Measurements from ENCODE around the gene SPIN1.

Gene SPIN1

GRCh38 chr9:88398016-88398415, 9.8 kb downstream of the SPIN1 start:
- H3K4me3 ChIP-seq (ENCODE audit: low read depth, low read length): no peak overlapping the region
- no peak for DNase-seq (ENCODE audit: low read depth)
- TF ChIP-seq CTCF (IDR thresholded peaks at IDR 0.05; ENCODE audit: insufficient read depth, low read depth, low read length, missing control alignments): no peak

DNA sequence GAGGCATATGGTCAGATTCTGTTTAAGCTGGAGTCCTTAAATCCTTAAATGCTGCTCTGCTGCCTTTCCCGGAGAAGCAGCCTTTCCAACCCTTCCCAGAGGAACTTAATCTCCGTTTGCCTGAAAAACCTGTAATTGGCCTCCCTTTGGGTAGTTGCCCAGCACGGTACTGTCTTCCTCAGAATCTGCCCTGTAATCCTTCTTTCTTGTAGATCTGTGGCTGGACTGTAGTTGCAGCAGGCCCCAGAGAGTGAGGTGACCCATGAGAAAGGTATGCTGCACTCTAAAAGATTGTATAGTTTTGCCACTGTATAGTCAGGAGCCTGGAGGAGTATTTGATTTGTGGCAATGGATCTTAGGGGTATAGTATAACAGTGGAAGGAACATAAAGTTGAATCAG, 11.7 kb downstream of the SPIN1 start:
- DNase-seq (ENCODE audit: low read depth): no peak
- H3K4me3 ChIP-seq (ENCODE audit: low read depth, low read length): no peak overlapping the region
- TF ChIP-seq CTCF (IDR thresholded peaks at IDR 0.05; ENCODE audit: insufficient read depth, low read depth, low read length, missing control alignments): no peak

DNA sequence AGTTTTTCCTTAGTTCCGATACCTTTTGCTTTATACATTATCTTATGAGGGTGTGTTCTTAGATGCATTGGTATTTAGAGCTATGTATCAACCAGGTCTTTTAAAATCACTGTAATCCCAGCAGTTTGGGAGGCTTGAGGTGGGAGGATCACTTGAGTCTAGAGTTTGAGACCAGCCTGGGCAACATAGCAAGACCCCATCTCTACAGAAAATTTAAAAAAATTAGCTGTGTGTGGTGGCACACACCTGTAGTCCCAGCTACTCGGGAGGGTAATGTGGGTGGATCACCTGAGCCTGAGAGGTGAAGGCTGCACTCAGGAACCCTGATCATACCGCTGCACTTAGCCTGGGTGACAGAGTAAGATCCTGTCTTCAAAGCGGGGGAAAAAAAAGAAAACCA, 15.1 kb downstream of the SPIN1 start:
- no peak for TF ChIP-seq CTCF (IDR thresholded peaks at IDR 0.05; ENCODE audit: insufficient read depth, low read depth, low read length, missing control alignments)
- no peak overlapping the region for H3K4me3 ChIP-seq (ENCODE audit: low read depth, low read length)
- DNase-seq (ENCODE audit: low read depth): no peak

GRCh38 chr9:88406051-88406450, 17.8 kb downstream of the SPIN1 start:
- no peak for DNase-seq (ENCODE audit: low read depth)
- no peak for TF ChIP-seq CTCF (IDR thresholded peaks at IDR 0.05; ENCODE audit: insufficient read depth, low read depth, low read length, missing control alignments)
- no peak overlapping the region for H3K4me3 ChIP-seq (ENCODE audit: low read depth, low read length)

DNA sequence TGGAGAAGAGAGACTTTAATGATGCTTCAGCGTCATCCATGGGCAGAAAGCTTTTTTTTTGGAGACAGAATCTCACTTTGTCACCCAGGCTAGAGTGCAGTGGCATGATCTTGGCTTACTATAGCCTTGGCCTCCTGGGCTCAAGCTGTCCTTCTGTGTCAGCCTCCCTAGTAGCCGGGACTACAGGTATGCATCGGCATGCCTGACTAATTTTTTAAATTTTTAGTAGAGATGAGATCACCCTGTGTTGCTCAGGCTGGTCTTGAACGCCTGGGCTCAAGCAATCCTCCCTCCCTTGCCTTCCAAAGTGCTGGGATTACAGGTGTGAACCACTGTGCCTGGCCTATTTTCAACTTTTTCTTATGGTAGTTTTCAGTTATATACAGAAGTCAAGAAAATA, 23.2 kb downstream of the SPIN1 start:
- no peak for DNase-seq (ENCODE audit: low read depth)
- no peak overlapping the region for H3K4me3 ChIP-seq (ENCODE audit: low read depth, low read length)
- TF ChIP-seq CTCF (IDR thresholded peaks at IDR 0.05; ENCODE audit: insufficient read depth, low read depth, low read length, missing control alignments): no peak

- no peak for DNase-seq (ENCODE audit: low read depth)
- TF ChIP-seq CTCF (IDR thresholded peaks at IDR 0.05; ENCODE audit: insufficient read depth, low read depth, low read length, missing control alignments): no peak
- no peak overlapping the region for H3K4me3 ChIP-seq (ENCODE audit: low read depth, low read length)
These were observed 26.1 kb downstream of the SPIN1 start for GRCh38 chr9:88414298-88414697.

DNA sequence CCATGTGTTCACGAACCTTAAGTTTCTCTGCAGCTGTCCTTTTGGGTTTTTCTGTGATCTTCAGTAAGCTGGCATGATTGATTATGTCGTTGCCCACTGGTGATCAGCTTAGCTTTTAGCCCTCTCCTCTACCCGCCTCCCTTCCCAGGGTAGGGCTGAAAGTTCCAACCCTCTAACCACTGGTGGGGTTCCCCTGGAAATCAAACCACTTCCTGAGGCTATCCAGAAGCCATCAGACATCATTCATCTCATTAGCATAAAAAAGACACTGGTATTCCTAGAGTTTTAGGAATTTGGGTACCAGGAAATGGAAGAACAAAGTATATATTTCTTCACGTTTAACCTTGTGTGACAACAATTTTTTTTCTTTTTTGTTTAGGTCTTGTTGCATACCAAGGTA, 29.8 kb downstream of the SPIN1 start:
- no peak for TF ChIP-seq CTCF (IDR thresholded peaks at IDR 0.05; ENCODE audit: insufficient read depth, low read depth, low read length, missing control alignments)
- DNase-seq (ENCODE audit: low read depth): no peak

More for the DNA sequence above, 29.8 kb downstream of the SPIN1 start:
- H3K4me3 ChIP-seq (ENCODE audit: low read depth, low read length): no peak overlapping the region

All from GM12865 (cell line).